ENCODE results near the gene MYO1H.
A peak's percentile ranks its signal among the peaks of the same experiment; 100 is the strongest.
"Not testable (repeated sequence)": the region's sequence is repeated elsewhere in the genome, so short reads cannot be mapped to it uniquely, and the experiment has no call there.

The MYO1H gene

GRCh38 chr12:109347589-109347988 is at the start of gene MYO1H:
TSS of gene MYO1H (plus strand) at chr12:109347900. CDS start at chr12:109347961, 61 bp downstream.
- H3K9me3 Mint-ChIP-seq, result no peaks in the 10 kb centered on the region
- no peak within 1 kb of the TSS for H3K4me3 Mint-ChIP-seq
- no peak for DNase-seq (ENCODE audit: low spot score)
- H3K27me3 Mint-ChIP-seq (ENCODE audit: low read depth), result peaks cover 22% of the 10 kb centered on the region
- H3K27ac Mint-ChIP-seq, result no peak within 1 kb of the TSS
- no peaks in the 10 kb centered on the region for H3K36me3 Mint-ChIP-seq (ENCODE audit: low read depth)
- H3K4me1 Mint-ChIP-seq (ENCODE audit: low read depth), result no peaks in the 10 kb centered on the region

GRCh38 chr12:109299849-109300248 is 47.9 kb upstream of the MYO1H start:
- Mint-ChIP-seq H3K27me3 (ENCODE audit: low read depth) (peaks cover 23% of the 10 kb centered on the region), H3K27ac (no peak overlapping the region), H3K36me3 (ENCODE audit: low read depth) (no peaks in the 10 kb centered on the region), H3K9me3 (no peaks in the 10 kb centered on the region), H3K4me1 (ENCODE audit: low read depth) (no peaks in the 10 kb centered on the region), H3K4me3 (no peak overlapping the region)
- DNase-seq (ENCODE audit: low spot score), result no peak

GRCh38 chr12:109301643-109302168 is 46.0 kb upstream of the MYO1H start:
- Mint-ChIP-seq H3K36me3 (ENCODE audit: low read depth) (no peaks in the 10 kb centered on the region), H3K4me1 (ENCODE audit: low read depth) (no peaks in the 10 kb centered on the region), H3K4me3 (no peak overlapping the region), H3K27me3 (ENCODE audit: low read depth) (peaks cover 32% of the 10 kb centered on the region), H3K9me3 (no peaks in the 10 kb centered on the region), H3K27ac (no peak overlapping the region)
- no peak for DNase-seq (ENCODE audit: low spot score)

GRCh38 chr12:109302358-109302757 is 45.3 kb upstream of the MYO1H start:
- Mint-ChIP-seq H3K36me3 (ENCODE audit: low read depth) (no peaks in the 10 kb centered on the region), H3K27me3 (ENCODE audit: low read depth) (peaks cover 38% of the 10 kb centered on the region), H3K4me1 (ENCODE audit: low read depth) (no peaks in the 10 kb centered on the region), H3K27ac (no peak overlapping the region), H3K4me3 (no peak overlapping the region), H3K9me3 (no peaks in the 10 kb centered on the region)
- no peak for DNase-seq (ENCODE audit: low spot score)

- Mint-ChIP-seq H3K9me3 (no peaks in the 10 kb centered on the region), H3K27me3 (ENCODE audit: low read depth) (peaks cover 42% of the 10 kb centered on the region), H3K27ac (no peak overlapping the region), H3K4me1 (ENCODE audit: low read depth) (no peaks in the 10 kb centered on the region), H3K4me3 (no peak overlapping the region), H3K36me3 (ENCODE audit: low read depth) (no peaks in the 10 kb centered on the region)
- DNase-seq (ENCODE audit: low spot score), result no peak
Observed at GRCh38 chr12:109302770-109303169, 44.9 kb upstream of the MYO1H start.

GRCh38 chr12:109304485-109304884 is 43.2 kb upstream of the MYO1H start:
- Mint-ChIP-seq H3K27ac (no peak overlapping the region), H3K4me1 (ENCODE audit: low read depth) (no peaks in the 10 kb centered on the region)

GRCh38 chr12:109305547-109305946 is 42.2 kb upstream of the MYO1H start:
- H3K4me3 Mint-ChIP-seq, result no peak overlapping the region
- no peak overlapping the region for H3K27ac Mint-ChIP-seq
- H3K9me3 Mint-ChIP-seq, result no peaks in the 10 kb centered on the region
- DNase-seq (ENCODE audit: low spot score), result no peak
- peaks cover 60% of the 10 kb centered on the region for H3K27me3 Mint-ChIP-seq (ENCODE audit: low read depth)
- H3K4me1 Mint-ChIP-seq (ENCODE audit: low read depth), result peaks cover 2% of the 10 kb centered on the region
- H3K36me3 Mint-ChIP-seq (ENCODE audit: low read depth), result no peaks in the 10 kb centered on the region

More at GRCh38 chr12:109304485-109304884, 43.2 kb upstream of the MYO1H start:
- Mint-ChIP-seq H3K4me3 (no peak overlapping the region), H3K36me3 (ENCODE audit: low read depth) (no peaks in the 10 kb centered on the region), H3K9me3 (no peaks in the 10 kb centered on the region), H3K27me3 (ENCODE audit: low read depth) (peaks cover 56% of the 10 kb centered on the region)
- no peak for DNase-seq (ENCODE audit: low spot score)

- peaks cover 5% of the 10 kb centered on the region for H3K4me1 Mint-ChIP-seq (ENCODE audit: low read depth)
- peaks cover 69% of the 10 kb centered on the region for H3K27me3 Mint-ChIP-seq (ENCODE audit: low read depth)
- no peak overlapping the region for H3K27ac Mint-ChIP-seq
- no peak for DNase-seq (ENCODE audit: low spot score)
- no peaks in the 10 kb centered on the region for H3K9me3 Mint-ChIP-seq
- no peak overlapping the region for H3K4me3 Mint-ChIP-seq
- H3K36me3 Mint-ChIP-seq (ENCODE audit: low read depth), result no peaks in the 10 kb centered on the region
Observed at GRCh38 chr12:109307051-109307450, 40.6 kb upstream of the MYO1H start.

GRCh38 chr12:109308534-109309380 is 38.9 kb upstream of the MYO1H start, which contains the start of gene FOXN4:
TSS of gene FOXN4 (minus strand) at chr12:109309284. CDS start at chr12:109308321, 963 bp downstream.
- H3K4me3 Mint-ChIP-seq, result peak within 1 kb of the TSS; percentile 84
- H3K27me3 Mint-ChIP-seq (ENCODE audit: low read depth), result peaks cover 69% of the 10 kb centered on the region
- H3K4me1 Mint-ChIP-seq (ENCODE audit: low read depth), result peaks cover 5% of the 10 kb centered on the region
- no peaks in the 10 kb centered on the region for H3K36me3 Mint-ChIP-seq (ENCODE audit: low read depth)
- no peaks in the 10 kb centered on the region for H3K9me3 Mint-ChIP-seq
- H3K27ac Mint-ChIP-seq, result no peak within 1 kb of the TSS
- no peak for DNase-seq (ENCODE audit: low spot score)

GRCh38 chr12:109309381-109310246 is 38.1 kb upstream of the MYO1H start:
- Mint-ChIP-seq H3K9me3 (no peaks in the 10 kb centered on the region), H3K4me3 (peak overlapping the region; percentile 84), H3K4me1 (ENCODE audit: low read depth) (peaks cover 5% of the 10 kb centered on the region), H3K27me3 (ENCODE audit: low read depth) (peaks cover 70% of the 10 kb centered on the region), H3K36me3 (ENCODE audit: low read depth) (no peaks in the 10 kb centered on the region), H3K27ac (no peak overlapping the region)
- no peak for DNase-seq (ENCODE audit: low spot score)

- Mint-ChIP-seq H3K4me3 (peak overlapping the region; percentile 74), H3K36me3 (ENCODE audit: low read depth) (no peaks in the 10 kb centered on the region), H3K4me1 (ENCODE audit: low read depth) (peaks cover 5% of the 10 kb centered on the region)
Observed at GRCh38 chr12:109310247-109311125, 37.2 kb upstream of the MYO1H start.

GRCh38 chr12:109321294-109321693 is 26.4 kb upstream of the MYO1H start:
- not testable (repeated sequence) for H3K36me3 Mint-ChIP-seq (ENCODE audit: low read depth); H3K4me3 Mint-ChIP-seq; H3K9me3 Mint-ChIP-seq; H3K27ac Mint-ChIP-seq; DNase-seq (ENCODE audit: low spot score); H3K4me1 Mint-ChIP-seq (ENCODE audit: low read depth)
- H3K27me3 Mint-ChIP-seq (ENCODE audit: low read depth), result peaks cover 45% of the 10 kb centered on the region

More at GRCh38 chr12:109310247-109311125, 37.2 kb upstream of the MYO1H start:
- no peak for DNase-seq (ENCODE audit: low spot score)
- Mint-ChIP-seq H3K27me3 (ENCODE audit: low read depth) (peaks cover 76% of the 10 kb centered on the region), H3K27ac (no peak overlapping the region), H3K9me3 (no peaks in the 10 kb centered on the region)

GRCh38 chr12:109329003-109329402 is 18.7 kb upstream of the MYO1H start:
- Mint-ChIP-seq H3K4me1 (ENCODE audit: low read depth) (no peaks in the 10 kb centered on the region), H3K4me3 (no peak overlapping the region), H3K27ac (no peak overlapping the region), H3K9me3 (no peaks in the 10 kb centered on the region), H3K27me3 (ENCODE audit: low read depth) (peaks cover 21% of the 10 kb centered on the region), H3K36me3 (ENCODE audit: low read depth) (no peaks in the 10 kb centered on the region)
- no peak for DNase-seq (ENCODE audit: low spot score)

Measured in T-helper 2 cell treated with Interferon-gamma antibody and Interleukin-4, amounts not matched to agents 5 μg/mL and 100 μg/mL, for 36 hours (primary cell).